GM12873 (cell line): Measurements from ENCODE around the gene C14orf180.

ENCODE experiments used
- TF ChIP-seq, protein P1 (sequence below): IDR thresholded peaks from 2 replicates; pipeline ENCODE4 v1.5.1; 2012; ENCODE audit warnings: low read depth, mild to moderate bottlenecking, moderate library complexity, low read length, control low read depth; ENCODE audit not compliant: insufficient read depth; ENCODE audit errors: missing control alignments

The C14orf180 gene

DNA sequence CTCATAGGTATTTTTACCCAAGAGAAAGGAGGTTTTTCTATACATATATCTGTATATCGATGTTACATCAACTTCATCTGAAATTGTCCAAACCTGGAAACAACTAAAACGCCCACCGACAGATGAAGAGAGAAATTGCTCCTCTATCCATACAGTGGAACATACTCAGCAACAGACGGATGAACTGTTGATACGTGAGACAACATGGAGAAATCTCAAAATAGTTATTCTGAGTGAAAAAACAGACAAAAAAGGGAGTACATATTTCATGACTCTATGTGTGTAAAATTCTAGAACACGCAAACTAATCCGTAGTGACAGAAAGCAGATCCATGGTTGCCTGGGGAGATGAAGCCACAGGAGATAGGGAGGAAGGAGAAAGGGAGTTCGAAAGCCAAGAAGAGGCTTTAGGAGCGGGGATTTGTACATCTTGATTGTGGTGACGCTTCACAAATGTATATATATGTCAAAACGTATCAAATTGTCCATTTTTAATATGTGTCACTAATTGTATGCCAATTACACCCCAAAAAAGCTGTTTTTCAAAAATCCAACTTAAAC, 37.6 kb upstream of the C14orf180 start:
- TF ChIP-seq, protein P1, sequence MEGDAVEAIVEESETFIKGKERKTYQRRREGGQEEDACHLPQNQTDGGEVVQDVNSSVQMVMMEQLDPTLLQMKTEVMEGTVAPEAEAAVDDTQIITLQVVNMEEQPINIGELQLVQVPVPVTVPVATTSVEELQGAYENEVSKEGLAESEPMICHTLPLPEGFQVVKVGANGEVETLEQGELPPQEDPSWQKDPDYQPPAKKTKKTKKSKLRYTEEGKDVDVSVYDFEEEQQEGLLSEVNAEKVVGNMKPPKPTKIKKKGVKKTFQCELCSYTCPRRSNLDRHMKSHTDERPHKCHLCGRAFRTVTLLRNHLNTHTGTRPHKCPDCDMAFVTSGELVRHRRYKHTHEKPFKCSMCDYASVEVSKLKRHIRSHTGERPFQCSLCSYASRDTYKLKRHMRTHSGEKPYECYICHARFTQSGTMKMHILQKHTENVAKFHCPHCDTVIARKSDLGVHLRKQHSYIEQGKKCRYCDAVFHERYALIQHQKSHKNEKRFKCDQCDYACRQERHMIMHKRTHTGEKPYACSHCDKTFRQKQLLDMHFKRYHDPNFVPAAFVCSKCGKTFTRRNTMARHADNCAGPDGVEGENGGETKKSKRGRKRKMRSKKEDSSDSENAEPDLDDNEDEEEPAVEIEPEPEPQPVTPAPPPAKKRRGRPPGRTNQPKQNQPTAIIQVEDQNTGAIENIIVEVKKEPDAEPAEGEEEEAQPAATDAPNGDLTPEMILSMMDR, result no peak

DNA sequence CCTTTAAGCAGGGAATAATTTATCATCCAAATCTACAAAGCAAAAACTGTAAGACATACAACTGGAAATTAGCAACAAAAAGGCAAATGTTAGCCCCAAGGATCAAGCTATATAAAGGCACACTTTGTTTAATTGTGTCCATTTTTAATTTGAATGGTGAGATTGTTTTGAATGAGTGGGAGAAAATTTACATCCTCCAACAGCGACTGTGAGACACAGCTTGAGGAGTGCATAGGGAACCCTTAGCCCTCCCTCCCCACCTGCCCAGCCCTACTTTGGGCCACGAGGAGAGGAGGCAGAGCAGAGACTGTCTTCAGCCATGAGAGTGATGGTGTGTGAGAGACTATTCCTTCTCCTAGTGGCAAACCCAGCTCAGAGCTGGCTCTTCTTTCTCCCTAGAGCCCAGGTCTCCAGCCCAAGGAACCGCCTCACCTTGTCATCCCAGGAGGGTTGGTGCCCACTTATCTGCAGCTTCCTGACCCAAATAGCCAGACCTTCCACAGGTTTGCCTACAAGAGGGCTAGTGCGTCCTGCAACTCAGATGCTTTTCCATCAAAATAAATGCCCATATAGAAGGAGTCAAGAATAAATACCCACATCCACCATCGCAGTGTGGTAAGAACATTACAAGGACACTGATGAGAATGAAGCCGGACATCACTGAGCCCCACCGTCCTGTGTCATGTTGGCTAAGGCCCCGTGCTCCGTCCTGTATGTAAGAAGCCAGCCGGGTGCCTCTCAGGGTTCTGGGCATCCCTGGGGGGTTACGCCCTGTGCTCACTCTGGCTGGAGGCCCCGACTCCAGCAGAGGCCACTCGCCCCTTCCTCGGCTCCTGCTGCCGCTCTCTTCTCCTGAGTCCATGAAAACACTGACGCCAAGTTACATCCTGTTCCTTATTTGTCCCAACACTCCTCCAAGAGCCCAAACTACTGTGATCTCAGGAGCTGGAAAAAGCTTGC, 36.4 kb upstream of the C14orf180 start:
- TF ChIP-seq, protein P1, result no peak

DNA sequence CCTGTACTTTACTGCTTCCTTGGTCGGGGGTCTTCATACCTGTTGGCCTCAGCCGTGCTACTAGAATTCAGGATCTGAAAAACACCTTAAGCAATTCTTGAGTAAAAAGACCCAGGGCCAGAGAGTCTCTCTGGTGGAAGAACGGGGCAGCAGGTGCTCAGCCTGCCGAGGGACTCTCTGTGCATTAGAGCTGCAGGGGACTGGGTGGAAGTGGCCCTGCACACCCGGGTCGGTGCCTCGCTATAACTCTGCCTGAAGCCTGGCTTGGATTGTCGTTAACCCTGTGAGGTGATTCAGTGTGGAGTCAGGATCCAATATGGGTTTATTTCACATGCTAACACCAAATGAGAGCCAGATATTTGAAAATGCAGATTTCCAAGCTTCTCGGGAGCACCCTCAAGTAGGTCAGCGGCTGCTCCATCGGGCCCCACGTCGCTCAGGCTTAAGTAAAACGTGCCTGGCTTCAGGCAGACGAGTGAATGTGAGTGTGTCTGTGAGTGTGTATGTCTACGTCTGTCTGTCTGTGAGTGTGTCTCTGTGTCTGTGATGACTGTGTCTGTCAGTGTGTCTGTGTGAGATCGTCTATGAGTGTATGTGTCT, 35.1 kb upstream of the C14orf180 start:
- TF ChIP-seq, protein P1, result no peak

DNA sequence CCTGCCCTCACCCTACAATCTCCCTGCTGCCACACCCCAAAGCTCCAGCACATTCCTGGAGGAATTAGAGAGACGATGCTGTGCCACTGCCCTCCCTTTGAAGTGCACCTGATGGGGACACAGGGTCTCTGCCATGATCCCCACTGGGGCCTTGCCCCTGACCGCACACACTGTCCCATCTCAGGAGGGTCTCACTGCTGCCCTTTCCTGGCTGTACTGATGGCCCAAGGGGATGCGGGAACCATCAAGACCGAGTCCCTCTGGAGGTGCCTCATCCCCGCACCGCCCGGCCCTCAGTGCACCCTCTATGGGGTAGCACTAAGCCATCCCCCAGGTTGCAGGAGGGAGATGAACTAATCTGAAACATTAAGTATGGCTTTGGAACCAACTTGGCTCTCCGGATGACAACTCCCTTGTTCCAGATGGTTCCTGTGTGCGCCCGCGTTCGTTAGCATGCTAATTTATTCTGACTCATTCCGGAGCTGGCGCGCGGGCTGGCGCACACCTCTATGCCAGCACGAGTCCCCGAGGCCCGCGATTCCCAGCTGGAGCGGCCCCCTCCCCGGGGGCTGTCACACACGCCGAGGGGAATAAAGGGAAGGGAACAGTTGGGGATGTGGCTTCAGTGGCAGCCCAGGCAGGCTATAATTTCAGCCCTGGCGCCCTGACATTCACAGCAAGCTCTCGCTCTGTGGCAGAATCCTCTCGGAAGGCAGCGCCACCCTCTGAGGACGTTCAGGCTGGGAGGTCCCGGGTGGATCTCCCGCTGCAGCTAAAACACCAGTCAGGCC, 34.2 kb upstream of the C14orf180 start:
- TF ChIP-seq, protein P1, result no peak

DNA sequence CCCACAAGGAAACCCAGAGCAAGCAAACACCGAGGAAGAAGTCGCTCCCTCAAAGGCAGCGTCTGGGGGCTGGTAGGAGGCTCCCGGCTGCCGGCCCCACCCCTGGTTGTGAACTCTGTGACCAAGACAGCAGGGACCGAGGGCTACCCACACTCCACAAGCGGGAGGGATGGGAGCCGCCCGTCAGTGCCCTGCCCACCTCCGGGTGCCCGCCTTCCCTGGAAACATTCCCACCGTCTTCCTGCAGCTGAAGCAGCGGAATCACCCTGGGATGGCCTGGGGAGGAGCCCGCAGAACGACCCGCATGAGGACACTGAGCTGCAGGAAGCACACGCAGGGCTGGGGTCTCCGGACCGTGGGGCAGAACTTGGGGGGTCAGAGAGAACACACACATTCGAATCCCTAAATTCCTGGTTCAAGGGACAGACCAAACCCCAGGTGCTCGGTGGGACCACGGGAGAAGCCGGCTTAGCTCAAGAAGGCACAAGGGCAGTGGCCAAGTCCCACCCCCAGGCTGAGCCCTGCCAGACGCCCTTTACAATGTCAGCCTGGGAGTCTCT, 33.5 kb upstream of the C14orf180 start:
- TF ChIP-seq, protein P1, result no peak

DNA sequence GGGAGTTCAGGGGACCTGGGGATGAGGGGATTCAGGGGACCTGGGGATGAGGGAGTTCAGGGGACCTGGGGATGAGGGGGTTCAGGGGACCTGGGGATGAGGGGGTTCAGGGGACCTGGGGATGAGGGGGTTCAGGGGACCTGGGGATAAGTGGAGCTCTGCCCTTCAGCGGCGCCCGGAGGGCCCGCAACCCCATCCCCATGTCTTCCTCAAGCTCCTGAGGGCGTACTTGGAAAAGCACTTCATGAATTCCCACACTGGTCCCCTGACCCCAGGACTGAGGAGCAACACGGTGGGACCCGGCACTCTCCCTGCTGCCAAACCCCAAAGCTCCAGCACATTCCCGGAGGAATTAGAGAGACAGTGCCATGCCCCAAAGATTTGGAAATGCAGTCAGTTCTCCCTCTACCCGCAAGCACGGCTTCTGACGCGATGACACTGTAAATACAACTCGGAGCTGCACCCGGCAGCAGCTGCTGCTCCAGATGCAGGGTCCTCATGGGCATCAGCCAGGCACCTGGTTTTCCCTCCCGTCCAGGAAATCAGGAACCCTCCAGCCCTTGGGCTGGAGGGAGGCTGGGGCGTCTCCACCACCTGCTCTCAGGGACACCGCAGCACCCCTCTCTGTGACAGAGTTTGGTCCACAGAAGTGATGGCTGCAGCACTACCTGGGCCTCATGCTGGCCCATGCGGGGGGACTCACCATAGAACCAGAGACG, 32.8 kb upstream of the C14orf180 start:
- TF ChIP-seq, protein P1, result no peak
